GM18907 (cell line): Measurements from ENCODE around the gene PSMA6.
"Not testable (repeated sequence)": the region's sequence is repeated elsewhere in the genome, so short reads cannot be mapped to it uniquely, and the experiment has no call there.

Experiments used
- ATAC-seq: cut with Tn5 transposase; IDR thresholded peaks from one replicate; pipeline ENCODE4 v1.9.1; 2021; ENCODE audit warnings: mild to moderate bottlenecking, moderate library complexity; ENCODE audit not compliant: unreplicated experiment

Gene PSMA6

GRCh38 chr14:35319509-35319908, 27.3 kb downstream of the PSMA6 start:
- ATAC-seq = no peak

- no peak for ATAC-seq
These were observed 28.3 kb downstream of the PSMA6 start for GRCh38 chr14:35320472-35320871.

DNA sequence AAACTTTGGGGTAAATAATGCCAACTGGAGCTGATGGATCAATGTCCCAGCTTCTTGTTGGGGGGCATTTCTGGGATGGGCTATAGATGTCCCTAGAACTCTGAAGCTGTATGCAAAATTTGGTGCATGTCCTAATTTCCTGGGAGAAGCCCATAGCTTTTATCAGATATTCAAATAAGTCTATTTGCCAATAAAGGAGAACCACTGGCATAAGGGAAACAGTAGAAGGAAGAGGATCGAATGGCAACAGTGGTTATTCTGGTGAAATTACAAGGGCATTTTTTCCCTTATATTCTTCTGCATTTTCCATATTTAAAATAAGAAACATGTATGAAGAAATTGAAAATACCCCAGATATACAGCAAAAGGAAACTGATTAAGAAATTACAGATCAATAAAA, 34.2 kb downstream of the PSMA6 start:
- ATAC-seq = no peak

DNA sequence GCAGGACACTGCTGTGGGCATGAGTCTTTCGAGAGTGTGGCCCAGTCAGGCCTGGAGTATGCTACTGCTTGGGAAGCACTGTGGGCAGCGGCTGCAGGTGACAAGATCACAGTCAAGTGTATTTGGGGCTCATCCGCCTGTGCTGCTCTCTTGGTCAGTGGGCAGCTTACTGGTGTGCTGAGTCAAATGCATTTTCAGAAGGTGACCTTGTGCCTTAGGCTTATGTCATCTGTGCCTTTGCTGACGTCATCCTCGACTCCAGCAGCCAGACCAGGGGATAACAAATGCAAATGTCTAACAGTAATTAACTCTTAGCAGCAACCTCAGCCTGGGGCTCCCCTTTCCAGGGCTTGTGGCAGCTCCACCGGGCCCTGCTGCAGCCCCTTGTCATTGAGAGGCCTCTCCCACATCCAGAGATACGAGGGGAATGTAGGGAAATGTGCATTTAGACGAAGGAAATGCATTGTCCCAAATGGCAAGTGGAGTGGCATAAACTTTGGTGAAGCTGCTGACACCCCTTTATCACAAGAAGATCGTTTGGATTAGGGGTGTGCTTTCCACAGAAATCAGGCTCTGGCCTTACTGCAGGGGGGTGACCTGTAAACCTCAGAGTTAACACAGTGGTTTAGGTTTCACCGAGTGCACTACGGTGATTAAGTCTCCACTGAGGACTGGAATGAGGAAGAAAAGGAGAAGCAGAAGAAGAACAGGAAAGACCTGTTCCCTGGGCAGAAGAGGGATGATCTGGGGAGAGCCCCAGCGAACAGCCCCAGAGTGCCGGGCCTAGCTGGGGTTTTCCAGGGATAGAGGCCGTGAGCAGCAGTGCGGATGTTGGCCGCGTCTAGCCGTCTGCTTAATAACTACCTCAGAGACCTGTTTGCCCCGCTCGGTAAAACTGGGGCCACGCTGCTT, 39.7 kb downstream of the PSMA6 start:
- ATAC-seq = peak; percentile 65

DNA sequence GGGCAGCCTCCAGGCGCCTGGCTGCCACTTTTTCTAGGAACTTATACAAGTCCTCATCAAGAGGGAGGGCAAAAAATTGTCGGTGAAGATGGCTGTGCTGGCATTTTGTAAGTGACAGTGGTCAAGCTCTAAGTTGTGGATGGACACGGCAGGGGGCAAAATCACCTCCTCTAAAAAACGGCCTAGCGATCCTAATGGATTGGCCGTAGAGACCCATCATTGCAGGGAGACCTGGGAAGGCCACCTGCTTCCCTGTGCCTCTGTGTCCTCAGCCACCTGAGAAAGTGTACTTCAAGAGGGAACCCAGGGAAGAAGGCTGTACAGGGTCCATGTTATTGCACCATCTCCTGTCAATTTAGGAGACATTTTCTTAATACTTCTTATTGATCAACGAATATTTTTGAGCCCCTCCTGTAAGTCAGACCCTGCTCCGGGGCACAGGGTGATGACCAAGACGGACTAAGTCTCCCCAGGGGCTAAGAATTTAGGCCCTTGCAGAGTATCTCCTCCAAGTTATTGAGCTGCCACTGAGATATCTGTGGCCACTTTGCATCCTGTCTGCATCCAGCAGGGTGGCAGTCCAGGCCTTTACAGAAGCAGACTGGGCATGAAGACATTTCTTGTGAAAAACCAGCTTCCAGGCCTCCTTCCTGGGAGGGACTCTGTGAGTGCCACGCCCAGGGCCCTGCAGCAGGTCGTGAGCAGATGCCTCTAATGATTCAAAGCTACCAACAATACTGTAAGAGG, 40.5 kb downstream of the PSMA6 start:
- ATAC-seq = peak; percentile 30

DNA sequence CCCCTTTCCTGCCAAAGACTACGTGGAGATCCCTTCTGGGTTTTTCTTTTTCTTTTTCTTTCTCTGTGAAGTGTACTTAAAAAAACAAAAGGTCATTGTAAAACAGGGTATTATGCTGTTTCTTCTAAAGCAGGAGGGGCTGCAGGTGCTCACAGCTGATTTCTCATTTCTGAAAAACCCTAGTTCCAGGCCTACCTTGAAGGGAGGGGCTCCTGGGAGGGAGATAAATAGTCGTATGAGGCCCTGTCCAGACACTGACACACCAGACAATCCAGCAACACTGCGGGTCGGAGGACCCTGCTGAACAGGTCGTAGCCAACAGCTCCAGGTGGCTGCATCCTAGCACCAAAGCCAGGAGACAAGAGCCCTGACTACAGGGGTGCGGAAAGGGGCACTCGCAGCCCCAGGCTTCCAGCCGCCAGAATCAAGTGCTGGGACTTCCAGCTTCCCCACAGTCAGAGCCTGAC, 41.1 kb downstream of the PSMA6 start:
- ATAC-seq = no peak

- ATAC-seq = no peak
These were observed 41.9 kb downstream of the PSMA6 start for GRCh38 chr14:35333797-35334743.

DNA sequence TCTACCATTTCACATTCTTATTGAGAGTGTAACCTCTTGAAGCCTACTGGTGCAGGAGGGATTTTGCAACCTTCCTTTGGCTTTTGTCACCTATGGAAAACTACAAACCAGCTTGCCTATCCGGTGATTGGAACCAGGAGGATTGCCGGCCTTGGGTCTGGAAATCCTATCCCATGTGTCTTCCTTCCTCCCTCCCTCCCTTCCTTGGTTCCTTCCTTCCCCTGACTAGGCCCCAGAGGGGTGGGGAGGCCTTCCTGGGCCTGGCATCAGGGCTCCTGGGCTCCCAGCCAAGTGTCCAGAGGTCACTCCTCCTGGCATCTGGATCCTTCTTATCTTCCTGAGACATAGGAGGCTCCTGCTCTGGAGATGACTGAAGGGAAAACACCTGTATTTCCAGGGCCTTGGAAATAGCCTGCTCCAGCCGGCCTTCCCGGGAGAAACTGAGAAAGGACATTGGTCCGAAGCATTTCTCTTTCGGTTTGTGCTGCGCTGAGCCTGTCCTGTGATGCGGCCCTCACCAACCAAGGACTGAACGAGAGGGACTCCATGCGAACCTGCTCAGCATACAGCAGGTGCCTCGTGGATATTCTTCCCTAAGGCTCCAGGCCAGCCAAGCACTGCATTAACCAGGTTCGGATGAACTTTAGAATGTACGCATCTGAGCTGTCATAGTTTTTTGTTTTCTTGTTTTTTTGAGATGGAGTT, 43.4 kb downstream of the PSMA6 start:
- ATAC-seq = no peak

GRCh38 chr14:35336171-35336493, 44.0 kb downstream of the PSMA6 start:
- not testable (repeated sequence) for ATAC-seq

- ATAC-seq = no peak
These were observed 44.5 kb downstream of the PSMA6 start for GRCh38 chr14:35336494-35337268.

DNA sequence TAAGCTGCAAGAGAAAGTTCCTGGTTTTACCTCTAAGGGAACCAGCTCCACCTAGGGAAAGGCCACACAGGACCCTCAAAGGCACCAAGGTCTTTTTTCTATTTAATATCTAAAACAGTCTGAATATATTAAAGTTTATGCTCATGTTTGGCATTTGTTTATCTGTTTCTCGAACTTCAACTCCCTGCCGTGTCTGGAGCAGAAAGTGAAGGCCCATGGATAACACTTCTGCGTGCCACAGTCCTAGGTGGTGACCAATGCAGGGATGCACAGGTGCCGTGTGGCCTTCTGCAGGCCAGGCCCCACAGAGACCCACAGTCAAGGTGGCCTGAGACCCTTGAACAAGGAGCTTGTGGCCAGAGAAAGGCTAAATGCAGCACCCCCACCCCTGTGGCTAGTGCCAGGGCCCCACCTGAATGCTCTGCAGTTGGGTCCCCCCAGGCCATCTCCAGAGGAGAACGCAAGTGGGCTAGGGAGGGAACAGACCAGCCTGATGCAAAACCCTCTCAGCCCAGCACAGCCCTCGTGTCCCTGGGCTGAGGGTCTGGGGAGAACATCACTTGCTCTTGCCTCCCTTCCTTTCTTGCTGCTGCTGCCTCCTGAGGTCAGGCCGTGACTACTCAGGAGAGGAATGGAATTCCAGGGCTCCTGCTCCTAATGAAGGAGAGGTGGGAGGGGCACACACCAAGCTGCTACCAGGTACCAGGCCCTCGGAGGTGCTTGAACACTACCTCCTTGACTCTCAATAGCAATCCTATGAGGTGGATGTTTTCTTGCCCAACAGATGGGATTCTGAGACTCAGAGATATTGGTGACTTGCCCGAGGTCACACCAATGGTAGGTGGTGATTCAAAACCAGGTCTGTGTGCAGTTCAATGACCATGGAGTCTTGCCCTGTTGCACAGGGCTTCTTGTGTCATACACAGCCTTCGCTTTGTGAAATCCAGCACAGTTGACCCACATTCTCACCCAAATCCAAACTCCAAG, 45.4 kb downstream of the PSMA6 start:
- no peak for ATAC-seq

- no peak for ATAC-seq
These were observed 46.7 kb downstream of the PSMA6 start for GRCh38 chr14:35338731-35339405.

GRCh38 chr14:35339761-35340406, 47.7 kb downstream of the PSMA6 start:
- peak; percentile 59 for ATAC-seq

DNA sequence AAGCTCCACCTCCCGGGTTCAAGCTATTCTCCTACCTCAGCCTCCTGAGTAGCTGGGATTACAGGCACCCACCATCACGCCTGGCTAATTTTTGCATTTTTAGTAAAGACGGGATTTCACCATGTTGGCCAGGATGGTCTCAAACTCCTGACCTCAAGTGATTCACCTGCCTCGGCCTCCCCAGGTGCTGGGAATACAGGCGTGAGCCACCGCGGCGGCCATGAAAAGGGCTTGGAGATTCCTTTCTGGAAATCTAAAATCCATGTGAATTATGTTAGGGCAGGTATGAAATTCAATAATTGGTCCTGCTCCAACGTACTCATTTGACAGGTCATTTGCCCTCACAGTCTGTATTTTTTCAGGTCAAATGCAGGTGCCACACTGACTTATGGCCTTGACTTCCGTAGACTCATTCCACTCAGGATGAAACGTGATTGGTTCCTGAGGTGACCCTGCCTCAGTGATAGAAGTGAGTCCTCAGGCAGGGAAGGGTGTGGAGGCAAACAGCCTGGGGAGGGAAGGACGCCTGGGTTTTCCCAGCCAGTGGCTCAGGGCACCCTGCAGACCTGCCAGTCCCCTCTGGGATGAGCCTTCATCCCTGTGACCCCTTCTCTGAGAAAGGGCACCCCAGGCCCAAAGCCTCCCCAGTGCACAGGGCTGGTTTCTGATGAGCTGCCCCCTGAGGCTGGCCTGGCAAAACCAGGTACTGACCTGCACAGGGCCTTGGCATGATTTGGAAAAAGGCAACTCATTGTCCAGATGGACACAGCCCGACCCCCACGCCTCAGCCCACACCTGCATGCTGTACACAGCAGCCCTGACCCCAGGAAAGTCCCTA, 48.7 kb downstream of the PSMA6 start:
- no peak for ATAC-seq

DNA sequence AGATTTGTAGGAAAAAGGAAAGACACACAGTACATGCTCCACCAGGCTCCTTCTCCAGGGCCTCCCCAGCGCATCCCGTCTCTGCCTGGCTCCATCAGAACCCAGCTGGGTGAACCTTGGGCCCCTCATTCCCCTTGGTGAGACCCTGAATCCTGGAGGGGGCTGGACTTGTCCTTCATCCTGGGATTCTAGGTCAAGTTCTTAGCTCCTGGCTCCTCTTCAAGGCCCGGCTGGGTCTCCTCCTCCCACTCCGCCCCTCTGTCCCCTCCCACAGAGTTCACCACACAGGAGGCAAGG, 49.2 kb downstream of the PSMA6 start:
- ATAC-seq = no peak

DNA sequence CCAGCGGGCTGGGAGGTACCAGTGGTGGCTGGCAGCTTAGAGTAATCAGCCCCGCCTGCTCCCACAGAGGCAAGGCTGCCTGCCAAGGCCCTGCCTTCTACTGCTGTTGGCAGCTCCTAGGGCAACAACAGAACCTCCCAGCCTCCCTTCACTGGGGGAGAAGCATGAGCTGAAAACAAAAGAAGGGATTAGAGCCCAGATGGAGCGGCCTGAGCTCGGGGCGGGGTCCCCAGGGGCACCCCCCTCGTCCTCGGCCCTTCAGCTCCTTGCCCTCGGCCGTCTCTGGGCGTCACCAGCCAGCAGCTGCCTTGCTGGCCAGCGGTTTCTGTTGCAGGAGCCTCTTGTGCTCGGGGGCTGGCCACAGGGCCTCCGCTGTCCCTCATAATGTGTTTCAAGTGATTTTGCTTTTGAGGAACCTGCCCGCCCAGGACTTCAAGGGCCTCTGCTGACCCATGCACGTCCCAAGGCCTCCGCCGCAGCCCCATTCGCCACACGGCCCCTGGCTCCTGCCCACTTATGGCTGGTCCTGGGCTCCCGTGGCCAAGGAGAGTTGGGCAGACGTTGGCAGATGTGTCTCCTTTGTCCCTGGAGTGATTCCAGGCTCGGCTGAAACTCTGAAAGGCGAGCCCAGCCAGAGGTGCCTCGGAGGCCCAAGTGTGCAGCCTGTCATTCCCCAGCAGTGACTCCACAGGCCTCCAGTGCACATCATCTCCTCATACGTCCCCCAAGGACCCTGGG, 49.7 kb downstream of the PSMA6 start:
- no peak for ATAC-seq
